Measurements from ENCODE around the gene C5orf24. TPM values are rescaled to one million over a fixed set of nuclear protein-coding genes. Genes with fewer than 3 reads are reported as not detected.
"Not testable (repeated sequence)": the region's sequence is repeated elsewhere in the genome, so short reads cannot be mapped to it uniquely, and the experiment has no call there.

Gene C5orf24
- total RNA-seq (2014; rRNA removed; shearing (Covaris generic)): 49.8 and 58.1 TPM in 2 replicates
- polyA plus RNA-seq (2014; cell fraction: nucleus; rRNA removed): 26.8 and 58.6 TPM in 2 replicates

DNA sequence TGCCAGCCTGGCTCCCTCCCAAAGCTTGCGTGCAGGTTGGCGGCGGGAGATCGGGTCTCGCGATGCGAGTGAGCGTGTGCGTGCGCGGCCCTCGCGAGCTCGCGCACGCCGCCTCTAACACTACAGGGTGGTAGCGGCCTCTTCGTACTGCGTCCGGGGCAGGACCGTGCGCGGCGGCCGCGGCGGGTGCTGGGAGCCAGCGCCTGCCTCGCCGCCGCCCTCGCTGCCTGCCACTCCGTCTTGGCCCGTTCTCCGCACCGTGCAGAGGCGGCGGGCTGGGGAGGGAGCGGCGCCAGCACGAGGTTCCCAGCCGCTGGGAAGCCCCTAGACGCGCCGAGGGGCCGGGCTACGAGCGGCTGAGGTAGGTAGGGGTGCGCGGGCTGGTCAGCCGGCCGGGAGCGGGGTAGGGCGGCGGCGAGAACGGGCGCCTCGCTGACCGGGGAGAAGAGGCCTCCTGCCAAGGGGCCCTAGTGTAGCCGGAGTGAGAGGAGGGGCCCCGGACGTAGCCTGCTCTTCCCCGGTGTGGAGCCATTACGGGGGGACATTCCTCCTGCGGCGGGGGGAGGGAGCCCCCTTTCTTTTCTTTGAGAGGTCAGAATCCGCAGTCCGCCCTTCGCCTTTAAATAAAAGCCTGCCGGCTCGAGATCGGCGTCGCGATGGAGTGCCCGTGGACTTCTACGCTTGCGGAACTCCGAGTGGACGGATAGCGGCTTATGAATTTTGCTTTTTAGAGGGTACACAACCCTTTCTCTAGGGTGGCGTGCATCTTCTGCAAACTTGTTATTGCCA is at the start of gene C5orf24:
Gene C5orf24 (plus strand): TSS at position 117 of the 789 bp plus-strand sequence. CDS start 8,933 bp downstream, outside the sequence.
- DNase-seq (ENCODE audit: extremely low read depth, low read depth): peak; percentile 94

GRCh38 chr5:134798468-134798867 is 47.3 kb upstream of the C5orf24 start:
- no peak for DNase-seq (ENCODE audit: extremely low read depth, low read depth)

- DNase-seq (ENCODE audit: extremely low read depth, low read depth): no peak
Observed at GRCh38 chr5:134803821-134804220, 41.9 kb upstream of the C5orf24 start.

GRCh38 chr5:134813407-134813806 is 32.4 kb upstream of the C5orf24 start:
- DNase-seq (ENCODE audit: extremely low read depth, low read depth): no peak

- no peak for DNase-seq (ENCODE audit: extremely low read depth, low read depth)
Observed at GRCh38 chr5:134813827-134814226, 31.9 kb upstream of the C5orf24 start.

GRCh38 chr5:134817006-134817405 is 28.8 kb upstream of the C5orf24 start:
- no peak for DNase-seq (ENCODE audit: extremely low read depth, low read depth)

GRCh38 chr5:134818776-134819175 is 27.0 kb upstream of the C5orf24 start:
- no peak for DNase-seq (ENCODE audit: extremely low read depth, low read depth)

GRCh38 chr5:134819407-134819963 is 26.3 kb upstream of the C5orf24 start:
- DNase-seq (ENCODE audit: extremely low read depth, low read depth): no peak

GRCh38 chr5:134821841-134822240 is 23.9 kb upstream of the C5orf24 start:
- no peak for DNase-seq (ENCODE audit: extremely low read depth, low read depth)

GRCh38 chr5:134824681-134825080 is 21.1 kb upstream of the C5orf24 start:
- DNase-seq (ENCODE audit: extremely low read depth, low read depth): no peak

- no peak for DNase-seq (ENCODE audit: extremely low read depth, low read depth)
Observed at GRCh38 chr5:134825212-134825611, 20.6 kb upstream of the C5orf24 start.

GRCh38 chr5:134833340-134834032 is 12.3 kb upstream of the C5orf24 start:
- no peak for DNase-seq (ENCODE audit: extremely low read depth, low read depth)

GRCh38 chr5:134835623-134836022 is 10.1 kb upstream of the C5orf24 start:
- no peak for DNase-seq (ENCODE audit: extremely low read depth, low read depth)

DNA sequence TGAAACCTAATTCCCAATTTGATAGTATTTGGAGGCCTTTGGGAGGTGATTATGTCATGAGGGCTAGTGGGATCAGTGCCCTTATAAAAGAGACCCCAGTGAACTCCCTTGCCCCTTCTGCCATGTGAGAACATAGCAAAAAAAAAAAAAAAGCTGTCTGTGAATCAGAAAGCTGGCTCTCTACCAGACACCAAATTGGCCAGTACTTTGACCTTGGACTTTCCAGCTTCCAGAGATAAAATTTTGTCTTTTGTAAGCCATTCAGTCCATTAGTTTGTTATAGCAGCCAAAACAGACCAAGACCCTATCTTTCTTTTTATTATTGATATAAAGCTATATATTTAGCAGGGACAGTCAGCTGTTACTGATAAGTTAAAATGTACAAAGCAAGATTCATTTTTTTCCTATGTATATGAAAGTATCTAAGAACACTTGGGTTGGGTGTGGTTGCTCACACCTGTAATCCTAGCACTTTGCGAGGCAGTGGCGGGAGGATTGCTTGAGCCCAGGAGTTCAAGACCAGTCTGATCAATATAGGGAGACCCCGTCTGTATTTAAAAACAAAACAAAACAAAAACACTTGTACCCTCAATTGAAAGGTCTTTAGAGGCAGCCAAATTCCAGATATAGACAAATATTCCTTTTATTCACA is 8.1 kb upstream of the C5orf24 start:
- DNase-seq (ENCODE audit: extremely low read depth, low read depth): no peak

DNA sequence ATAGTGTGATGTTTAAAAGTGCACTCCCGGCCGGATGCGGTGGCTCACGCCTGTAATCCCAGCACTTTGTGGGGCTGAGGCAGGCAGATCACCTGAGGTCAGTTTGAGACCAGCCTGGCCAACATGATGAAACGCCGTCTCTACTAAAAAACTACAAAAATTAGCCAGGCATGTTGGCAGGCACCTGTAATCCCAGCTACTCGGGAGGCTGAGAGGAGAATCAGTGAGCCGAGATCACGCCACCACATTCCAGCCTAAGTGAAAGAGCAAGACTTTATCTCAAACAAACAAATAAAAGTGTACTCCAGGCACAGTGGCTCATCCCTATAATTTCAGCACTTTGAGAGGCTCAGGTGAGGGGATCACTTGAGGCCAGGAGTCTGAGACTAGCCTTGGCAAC is 7.4 kb upstream of the C5orf24 start:
- not testable (repeated sequence) for DNase-seq (ENCODE audit: extremely low read depth, low read depth)

- DNase-seq (ENCODE audit: extremely low read depth, low read depth): no peak
Observed at GRCh38 chr5:134840811-134841210, 5.0 kb upstream of the C5orf24 start.

- DNase-seq (ENCODE audit: extremely low read depth, low read depth): no peak
Observed at GRCh38 chr5:134844252-134844651, 1.5 kb upstream of the C5orf24 start.

- DNase-seq (ENCODE audit: extremely low read depth, low read depth): no peak
Observed at GRCh38 chr5:134845335-134845851, 375 bp upstream of the C5orf24 start.

DNA sequence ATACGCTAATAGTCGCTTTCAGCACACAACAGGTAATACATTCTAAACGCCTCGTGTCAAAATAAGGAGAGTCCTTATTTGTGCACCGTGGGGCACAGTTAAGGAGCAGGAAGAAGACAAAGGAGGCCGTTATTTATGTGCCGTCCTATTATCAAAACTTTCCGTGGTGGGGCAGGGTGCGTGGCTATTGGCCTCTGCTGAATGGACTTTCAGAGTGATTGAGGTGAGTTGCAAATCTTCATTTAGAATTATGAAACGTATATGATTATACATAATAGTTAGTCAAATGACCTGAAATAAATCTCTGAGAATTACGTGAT is 833 bp downstream of the C5orf24 start:
- DNase-seq (ENCODE audit: extremely low read depth, low read depth): no peak

DNA sequence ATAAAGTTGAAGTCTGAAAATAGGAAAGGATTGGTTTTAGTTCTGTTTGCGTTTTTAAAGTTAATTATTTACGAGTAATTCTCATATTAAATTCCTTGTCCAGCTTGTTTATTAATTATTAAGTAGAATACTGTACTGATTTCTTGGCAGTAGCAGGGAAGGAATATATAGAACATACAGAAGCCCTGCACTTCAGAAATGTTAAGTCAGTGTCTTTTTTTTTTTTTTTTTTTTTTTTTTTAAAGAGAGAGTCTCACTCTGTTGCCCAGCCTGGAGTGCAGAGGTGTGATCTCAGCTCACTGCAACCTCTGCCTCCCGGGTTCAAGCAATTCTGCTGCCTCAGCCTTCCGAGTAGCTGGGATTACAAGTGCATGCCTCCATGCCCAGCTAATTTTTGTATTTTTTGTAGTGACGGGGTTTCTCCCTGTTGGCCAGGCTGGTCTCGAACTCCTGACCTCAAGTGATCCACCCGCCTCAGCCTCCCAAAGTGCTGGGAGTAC is 3.7 kb downstream of the C5orf24 start:
- DNase-seq (ENCODE audit: extremely low read depth, low read depth): not testable (repeated sequence)
